Karpas-422 (cell line): ENCODE measurements around the gene MBOAT2. TPM values are rescaled to one million over a fixed set of nuclear protein-coding genes. Genes with fewer than 3 reads are reported as not detected.

Source experiments
- DNase-seq: peaks from one replicate; pipeline ENCODE4 v3.0.0-alpha.2; 2015
- H2AFZ ChIP-seq: fragments of 200-600 bp; sonication (generic); 2 replicates; pipeline ENCODE4 v1.6.1; 2014; ENCODE audit warnings: antibody characterized with exemption, low read length, mixed read lengths
- H3K27ac ChIP-seq: fragments of 200-600 bp; sonication (generic); 2 replicates; pipeline ENCODE4 v1.5.1; 2014; ENCODE audit warnings: mild to moderate bottlenecking, low read length, moderate library complexity
- H3K27me3 ChIP-seq: fragments of 200-600 bp; sonication (generic); 2 replicates; pipeline ENCODE4 v1.6.1; 2014; ENCODE audit warnings: low read length, mixed read lengths
- H3K36me3 ChIP-seq: fragments of 200-600 bp; sonication (generic); 2 replicates; pipeline ENCODE4 v1.6.1; 2014; ENCODE audit warnings: low read length, mixed read lengths; ENCODE audit not compliant: insufficient read depth
- H3K4me1 ChIP-seq: fragments of 200-600 bp; sonication (generic); 2 replicates; pipeline ENCODE4 v1.6.1; 2014; ENCODE audit warnings: mild to moderate bottlenecking, low read length, mixed read lengths
- H3K4me2 ChIP-seq: fragments of 200-600 bp; sonication (generic); 2 replicates; pipeline ENCODE4 v1.6.1; 2014; ENCODE audit warnings: low read length, low read depth, mild to moderate bottlenecking; ENCODE audit not compliant: poor library complexity, severe bottlenecking
- H3K4me3 ChIP-seq: fragments of 200-600 bp; sonication (generic); 2 replicates; pipeline ENCODE4 v1.5.1; 2014; ENCODE audit warnings: mild to moderate bottlenecking, antibody characterized with exemption, low read length, mixed read lengths
- H3K79me2 ChIP-seq: fragments of 200-600 bp; sonication (generic); 2 replicates; pipeline ENCODE4 v1.6.1; 2014; ENCODE audit warnings: mild to moderate bottlenecking, low read length, mixed read lengths
- H3K9ac ChIP-seq: fragments of 200-600 bp; sonication (generic); 2 replicates; pipeline ENCODE4 v1.6.0; 2014; ENCODE audit warnings: low read length
- H3K9me2 ChIP-seq: fragments of 200-600 bp; sonication (generic), shearing (Covaris generic); replicated peaks from 2 replicates; pipeline ENCODE4 v1.6.0; 2014; ENCODE audit warnings: mild to moderate bottlenecking, low read length, moderate library complexity; ENCODE audit not compliant: insufficient read depth
- H3K9me3 ChIP-seq: fragments of 300-700, 200-600 bp; sonication (generic); 2 replicates; pipeline ENCODE4 v1.6.1; 2014; ENCODE audit warnings: low read length, mixed read lengths
- H4K20me1 ChIP-seq: fragments of 200-600 bp; sonication (generic); 2 replicates; pipeline ENCODE4 v1.6.1; 2014; ENCODE audit warnings: mild to moderate bottlenecking, antibody characterized with exemption, low read length, low read depth; ENCODE audit not compliant: insufficient read depth
- total RNA-seq: library from RNA; depleted of rRNA; stranded (reverse); fragments of >200 nt; shearing (Covaris generic); gene quantifications from 2 replicates; pipeline ENCODE4 v1.2.3, GENCODE V29; 2014; ENCODE audit warnings: low replicate concordance

MBOAT2 gene
- total RNA-seq, 1 experiment from 2014 or later, result not detected

GRCh38 chr2:9033385-9034168 is 30.1 kb upstream of the MBOAT2 start:
- H3K4me1 ChIP-seq, result no peaks in the 10 kb centered on the region
- no peak overlapping the region for H2AFZ ChIP-seq
- H3K4me3 ChIP-seq, result no peak overlapping the region
- H3K27ac ChIP-seq, result no peak overlapping the region
- no peak for DNase-seq
- H3K27me3 ChIP-seq, result no peaks in the 10 kb centered on the region
- H3K4me2 ChIP-seq, result no peak overlapping the region
- H3K79me2 ChIP-seq, result no peaks in the 10 kb centered on the region
- no peaks in the 10 kb centered on the region for H3K36me3 ChIP-seq
- H3K9me2 ChIP-seq, result no peaks in the 10 kb centered on the region
- no peaks in the 10 kb centered on the region for H3K9me3 ChIP-seq
- no peak overlapping the region for H3K9ac ChIP-seq
- no peaks in the 10 kb centered on the region for H4K20me1 ChIP-seq

- Histone ChIP-seq H3K4me1 (no peaks in the 10 kb centered on the region), H3K36me3 (no peaks in the 10 kb centered on the region), H3K79me2 (no peaks in the 10 kb centered on the region), H3K4me3 (no peak overlapping the region), H3K9ac (no peak overlapping the region), H3K9me2 (no peaks in the 10 kb centered on the region), H2AFZ (no peak overlapping the region), H3K27ac (no peak overlapping the region), H3K27me3 (no peaks in the 10 kb centered on the region), H3K9me3 (no peaks in the 10 kb centered on the region), H4K20me1 (no peaks in the 10 kb centered on the region), H3K4me2 (no peak overlapping the region)
- no peak for DNase-seq
These were observed 29.2 kb upstream of the MBOAT2 start for GRCh38 chr2:9032536-9033255.

GRCh38 chr2:9032121-9032520 is 28.6 kb upstream of the MBOAT2 start:
- Histone ChIP-seq H3K79me2 (no peaks in the 10 kb centered on the region), H3K27me3 (no peaks in the 10 kb centered on the region), H4K20me1 (no peaks in the 10 kb centered on the region), H3K9ac (no peak overlapping the region), H3K9me2 (no peaks in the 10 kb centered on the region), H3K36me3 (no peaks in the 10 kb centered on the region), H3K4me3 (no peak overlapping the region), H3K9me3 (no peaks in the 10 kb centered on the region), H3K4me1 (no peaks in the 10 kb centered on the region), H3K27ac (no peak overlapping the region), H3K4me2 (no peak overlapping the region), H2AFZ (no peak overlapping the region)
- no peak for DNase-seq

DNA sequence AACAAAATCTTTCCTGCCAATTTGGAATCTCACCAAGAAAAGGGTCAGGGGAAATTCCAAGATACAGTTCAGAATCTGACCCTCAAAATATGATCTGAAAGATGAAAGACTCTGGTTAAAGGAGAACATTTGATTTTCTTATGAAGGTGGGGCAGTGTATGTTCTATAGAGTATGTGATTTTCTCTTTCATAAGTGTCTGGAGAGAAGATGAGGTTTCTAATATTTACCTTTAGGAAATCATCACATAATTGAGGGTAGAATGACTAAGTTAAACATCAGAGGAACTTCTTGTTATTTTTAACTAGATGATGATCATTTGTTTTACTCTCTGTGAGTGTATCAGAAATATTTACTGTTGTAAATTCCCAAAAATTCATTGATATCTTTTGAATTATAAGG is 27.8 kb upstream of the MBOAT2 start:
- Histone ChIP-seq H4K20me1 (no peaks in the 10 kb centered on the region), H3K27ac (no peak overlapping the region), H3K79me2 (no peaks in the 10 kb centered on the region), H3K27me3 (no peaks in the 10 kb centered on the region), H2AFZ (no peak overlapping the region), H3K4me2 (no peak overlapping the region), H3K4me1 (no peaks in the 10 kb centered on the region), H3K9me2 (no peaks in the 10 kb centered on the region), H3K4me3 (no peak overlapping the region), H3K36me3 (no peaks in the 10 kb centered on the region), H3K9ac (no peak overlapping the region), H3K9me3 (no peaks in the 10 kb centered on the region)
- no peak for DNase-seq

DNA sequence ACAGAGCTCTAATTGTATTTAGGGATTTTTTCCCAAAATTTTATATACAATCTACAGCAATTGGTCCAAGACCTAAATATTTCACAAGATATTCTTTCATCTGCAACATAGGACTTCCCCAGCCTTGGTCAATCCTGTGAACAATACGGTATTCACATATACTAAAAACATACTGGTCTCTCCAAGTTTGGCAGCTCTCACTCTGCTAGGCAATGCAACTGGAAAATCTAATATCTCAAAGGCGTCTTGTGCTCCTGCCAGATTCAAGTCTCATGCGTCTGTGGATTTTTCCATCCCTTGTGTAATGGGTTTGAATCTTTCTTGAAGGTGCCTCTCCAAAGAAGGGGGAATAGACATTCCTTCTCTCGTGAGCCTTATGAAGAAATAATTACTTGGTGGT is 27.4 kb upstream of the MBOAT2 start:
- H3K4me2 ChIP-seq, result no peak overlapping the region

DNA sequence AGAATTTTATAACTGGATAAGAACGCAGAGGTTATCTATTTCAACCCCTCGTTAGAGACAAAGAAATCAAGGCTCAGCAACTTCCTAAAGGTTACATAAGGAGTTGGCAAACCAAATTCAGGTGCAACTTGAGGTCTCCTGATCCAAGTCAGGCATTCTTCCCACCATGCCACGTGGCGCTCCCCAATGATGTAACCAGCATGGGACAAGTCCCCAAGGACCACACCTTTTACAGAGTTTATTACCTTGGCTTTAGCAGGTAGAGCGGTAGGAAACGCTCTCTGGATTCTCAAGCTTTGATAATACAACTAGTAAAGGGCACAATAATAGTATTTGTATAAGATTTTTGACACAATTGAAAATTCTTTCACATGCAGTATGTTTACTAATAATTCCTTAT is 26.7 kb upstream of the MBOAT2 start:
- H2AFZ ChIP-seq, result no peak overlapping the region
- H3K9me3 ChIP-seq, result no peaks in the 10 kb centered on the region
- H3K4me3 ChIP-seq, result no peak overlapping the region
- H3K9me2 ChIP-seq, result no peaks in the 10 kb centered on the region
- no peak overlapping the region for H3K4me2 ChIP-seq
- DNase-seq, result no peak
- no peaks in the 10 kb centered on the region for H3K79me2 ChIP-seq
- no peaks in the 10 kb centered on the region for H3K27me3 ChIP-seq
- H3K9ac ChIP-seq, result no peak overlapping the region
- H3K4me1 ChIP-seq, result no peaks in the 10 kb centered on the region
- no peak overlapping the region for H3K27ac ChIP-seq
- no peaks in the 10 kb centered on the region for H3K36me3 ChIP-seq
- H4K20me1 ChIP-seq, result no peaks in the 10 kb centered on the region

More for the DNA sequence above, 27.4 kb upstream of the MBOAT2 start:
- no peak overlapping the region for H3K9ac ChIP-seq
- no peaks in the 10 kb centered on the region for H3K9me3 ChIP-seq
- H3K36me3 ChIP-seq, result no peaks in the 10 kb centered on the region
- no peaks in the 10 kb centered on the region for H3K79me2 ChIP-seq
- DNase-seq, result no peak
- H4K20me1 ChIP-seq, result no peaks in the 10 kb centered on the region
- no peaks in the 10 kb centered on the region for H3K27me3 ChIP-seq
- no peak overlapping the region for H2AFZ ChIP-seq
- H3K27ac ChIP-seq, result no peak overlapping the region
- no peak overlapping the region for H3K4me3 ChIP-seq
- no peaks in the 10 kb centered on the region for H3K9me2 ChIP-seq
- H3K4me1 ChIP-seq, result no peaks in the 10 kb centered on the region

GRCh38 chr2:9029721-9030120 is 26.2 kb upstream of the MBOAT2 start:
- Histone ChIP-seq H3K9me3 (no peaks in the 10 kb centered on the region), H4K20me1 (no peaks in the 10 kb centered on the region), H3K79me2 (no peaks in the 10 kb centered on the region), H3K36me3 (no peaks in the 10 kb centered on the region), H3K4me2 (no peak overlapping the region), H3K27me3 (no peaks in the 10 kb centered on the region), H3K27ac (no peak overlapping the region), H3K9ac (no peak overlapping the region), H3K4me1 (no peaks in the 10 kb centered on the region), H3K9me2 (no peaks in the 10 kb centered on the region), H2AFZ (no peak overlapping the region), H3K4me3 (no peak overlapping the region)
- no peak for DNase-seq

DNA sequence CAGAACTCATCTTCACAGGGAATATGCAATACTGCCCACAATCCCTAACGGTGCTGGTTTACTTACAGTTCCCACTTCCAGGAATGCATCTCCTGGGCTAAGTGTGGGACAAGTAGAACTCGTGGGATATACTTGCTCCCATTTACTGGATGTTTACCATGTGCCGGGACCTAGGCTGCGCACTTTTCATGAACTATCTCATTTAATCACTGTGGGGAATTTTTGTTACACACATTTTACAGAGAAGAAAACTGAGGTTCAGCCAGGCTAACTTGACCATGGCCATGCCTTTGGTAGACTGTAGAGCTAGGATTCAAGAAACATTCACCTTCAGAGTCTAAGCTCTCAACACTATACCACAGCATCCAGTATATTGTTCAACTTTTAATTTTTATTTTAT is 24.4 kb upstream of the MBOAT2 start:
- no peak overlapping the region for H3K9ac ChIP-seq
- no peaks in the 10 kb centered on the region for H3K9me3 ChIP-seq
- DNase-seq, result no peak
- no peak overlapping the region for H2AFZ ChIP-seq
- H3K27ac ChIP-seq, result no peak overlapping the region
- H4K20me1 ChIP-seq, result no peaks in the 10 kb centered on the region
- H3K79me2 ChIP-seq, result no peaks in the 10 kb centered on the region
- no peak overlapping the region for H3K4me3 ChIP-seq
- no peaks in the 10 kb centered on the region for H3K36me3 ChIP-seq
- H3K9me2 ChIP-seq, result no peaks in the 10 kb centered on the region
- H3K27me3 ChIP-seq, result no peaks in the 10 kb centered on the region
- H3K4me2 ChIP-seq, result no peak overlapping the region
- H3K4me1 ChIP-seq, result no peaks in the 10 kb centered on the region
